HG02623 (cell line): ENCODE results near the gene MAMLD1.
A peak's percentile ranks its signal among the peaks of the same experiment; 100 is the strongest.

Source experiments
- ATAC-seq: cut with Tn5 transposase; IDR thresholded peaks from one replicate; pipeline ENCODE4 v1.9.1; 2021; ENCODE audit warnings: moderate library complexity; ENCODE audit not compliant: unreplicated experiment

MAMLD1 gene

GRCh38 chrX:150525061-150525919 lies 162.2 kb downstream of the MAMLD1 start:
- ATAC-seq = no peak

- no peak for ATAC-seq
Observed at GRCh38 chrX:150526692-150527091, 163.6 kb downstream of the MAMLD1 start.

GRCh38 chrX:150527108-150527507 lies 164.0 kb downstream of the MAMLD1 start:
- ATAC-seq = no peak

GRCh38 chrX:150529587-150529986 lies 166.5 kb downstream of the MAMLD1 start:
- no peak for ATAC-seq

GRCh38 chrX:150530821-150531220 lies 167.7 kb downstream of the MAMLD1 start:
- no peak for ATAC-seq

GRCh38 chrX:150531467-150531866 lies 168.3 kb downstream of the MAMLD1 start:
- no peak for ATAC-seq

GRCh38 chrX:150533863-150534262 lies 170.7 kb downstream of the MAMLD1 start:
- no peak for ATAC-seq

- ATAC-seq = no peak
Observed at GRCh38 chrX:150536455-150537116, 173.5 kb downstream of the MAMLD1 start.

- no peak for ATAC-seq
Observed at GRCh38 chrX:150537851-150538250, 174.7 kb downstream of the MAMLD1 start.

GRCh38 chrX:150540965-150541364 lies 177.8 kb downstream of the MAMLD1 start:
- no peak for ATAC-seq

GRCh38 chrX:150542846-150543229 lies 179.7 kb downstream of the MAMLD1 start:
- ATAC-seq = peak; percentile 19

GRCh38 chrX:150543230-150544155 lies 180.4 kb downstream of the MAMLD1 start:
- ATAC-seq = peak; percentile 54

- ATAC-seq = no peak
Observed at GRCh38 chrX:150544222-150544787, 181.2 kb downstream of the MAMLD1 start.

GRCh38 chrX:150544835-150545770 lies 182.0 kb downstream of the MAMLD1 start:
- no peak for ATAC-seq

- ATAC-seq = no peak
Observed at GRCh38 chrX:150546711-150547153, 183.6 kb downstream of the MAMLD1 start.

- peak; percentile 42 for ATAC-seq
Observed at GRCh38 chrX:150547375-150548115, 184.4 kb downstream of the MAMLD1 start.

- ATAC-seq = no peak
Observed at GRCh38 chrX:150548251-150548650, 185.1 kb downstream of the MAMLD1 start.

- no peak for ATAC-seq
Observed at GRCh38 chrX:150548684-150549083, 185.6 kb downstream of the MAMLD1 start.

GRCh38 chrX:150551963-150552362 lies 188.8 kb downstream of the MAMLD1 start:
- no peak for ATAC-seq
